ENCODE measurements around the gene ZNF605. TPM values are rescaled to one million over a fixed set of nuclear protein-coding genes. Genes with fewer than 3 reads are reported as not detected.
"Not testable (repeated sequence)": the region's sequence is repeated elsewhere in the genome, so short reads cannot be mapped to it uniquely, and the experiment has no call there.

Gene ZNF605
- total RNA-seq, 1 donor from 2014 or later = 7.3 TPM

DNA sequence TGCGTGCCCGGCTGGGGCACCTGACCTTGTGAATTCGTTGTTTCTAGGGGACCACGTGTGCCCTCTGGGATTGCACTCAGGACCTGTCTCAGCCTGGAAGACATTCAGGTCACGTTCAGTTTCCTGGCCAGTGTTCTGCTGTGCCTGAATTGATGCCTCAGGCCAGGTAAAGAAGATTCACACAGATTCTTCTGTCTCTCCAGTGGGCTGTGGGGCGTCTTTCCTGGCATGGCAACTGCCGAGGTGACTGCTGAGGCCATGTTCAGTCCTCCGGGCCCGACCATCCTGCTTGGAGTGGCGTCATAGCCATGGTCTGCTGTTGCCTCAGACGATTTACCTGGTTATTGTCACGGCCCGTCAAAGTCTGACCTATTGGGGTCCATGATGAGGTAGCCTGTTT, 13.5 kb downstream of the ZNF605 start:
- no peak overlapping the region for H3K4me3 Mint-ChIP-seq (ENCODE audit: low read depth)
- no peak overlapping the region for H3K27ac Mint-ChIP-seq
- H3K9me3 Mint-ChIP-seq = peaks cover 48% of the 10 kb centered on the region
- H3K36me3 Mint-ChIP-seq (ENCODE audit: low read depth) = peaks cover 77% of the 10 kb centered on the region
- H3K4me1 Mint-ChIP-seq (ENCODE audit: low read depth) = no peaks in the 10 kb centered on the region
- DNase-seq (ENCODE audit: low spot score) = no peak
- intact Hi-C loops (cut with micrococcal nuclease) = no loop called here
- H3K27me3 Mint-ChIP-seq (ENCODE audit: low read depth) = no peaks in the 10 kb centered on the region

DNA sequence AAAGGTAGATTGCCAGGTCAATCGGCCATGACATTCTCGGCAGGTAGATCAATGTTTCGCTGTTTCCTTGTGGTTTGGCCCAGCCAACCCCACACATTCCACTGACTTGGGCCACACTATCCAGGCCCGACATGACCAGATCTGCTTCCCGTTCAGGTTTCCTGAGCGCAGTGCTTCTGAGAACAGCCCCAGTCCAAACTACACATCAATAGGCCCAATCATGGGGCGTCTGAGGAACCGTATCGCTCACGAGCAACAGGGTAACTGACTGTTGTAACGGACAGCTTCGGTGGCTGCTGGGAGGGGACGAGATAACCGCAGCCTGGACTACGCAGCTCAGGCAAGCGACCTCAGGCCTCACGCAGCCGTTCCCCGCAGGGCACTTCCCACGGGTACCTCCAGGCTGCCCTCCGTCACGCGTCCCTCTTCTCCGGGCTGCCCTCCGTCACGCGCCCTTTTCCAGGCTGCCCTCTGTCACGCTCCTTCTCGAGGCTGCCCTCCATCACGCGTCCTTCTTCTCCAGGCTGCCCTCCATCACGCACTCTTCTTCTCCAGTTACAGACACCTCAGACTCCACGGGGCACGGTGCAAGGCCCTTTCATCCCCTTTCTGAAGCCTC, 14.7 kb downstream of the ZNF605 start:
- Mint-ChIP-seq H3K27ac (no peak overlapping the region), H3K27me3 (ENCODE audit: low read depth) (no peaks in the 10 kb centered on the region), H3K36me3 (ENCODE audit: low read depth) (peaks cover 73% of the 10 kb centered on the region), H3K9me3 (peaks cover 57% of the 10 kb centered on the region), H3K4me1 (ENCODE audit: low read depth) (no peaks in the 10 kb centered on the region), H3K4me3 (ENCODE audit: low read depth) (no peak overlapping the region)
- no peak for DNase-seq (ENCODE audit: low spot score)
- intact Hi-C loops (cut with micrococcal nuclease) = no loop called here

DNA sequence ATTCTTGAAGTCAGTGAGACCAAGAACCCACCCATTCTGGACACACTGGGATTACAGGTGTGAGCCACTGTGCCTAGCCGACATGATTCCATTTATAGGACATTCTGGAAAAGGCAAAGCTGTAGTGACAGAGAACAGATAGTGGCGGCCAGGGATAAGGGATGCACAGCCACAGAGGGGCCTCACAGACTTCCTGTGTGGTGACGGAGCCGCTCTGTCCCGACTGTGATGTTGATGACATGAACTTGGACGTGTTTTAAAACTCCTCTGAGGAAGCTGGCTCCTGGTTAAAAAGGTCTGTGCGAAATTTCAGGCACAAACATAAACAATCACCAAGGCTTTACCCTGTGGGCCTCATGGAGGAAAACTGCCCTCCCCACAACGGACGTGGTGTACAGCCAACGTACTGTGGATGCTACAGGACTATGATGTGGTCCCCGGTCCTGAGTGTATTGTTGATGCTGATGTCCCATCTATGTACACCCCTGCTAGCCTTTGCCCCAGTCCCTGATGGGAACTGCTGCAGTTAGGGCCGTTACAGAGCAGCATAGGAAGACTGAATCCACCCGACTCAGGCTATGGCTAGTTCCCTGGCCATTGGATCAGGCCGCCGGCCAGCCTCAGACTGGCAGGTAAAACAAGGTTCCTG, 15.9 kb downstream of the ZNF605 start:
- Mint-ChIP-seq H3K4me1 (ENCODE audit: low read depth) (no peaks in the 10 kb centered on the region), H3K36me3 (ENCODE audit: low read depth) (peaks cover 67% of the 10 kb centered on the region), H3K27me3 (ENCODE audit: low read depth) (no peaks in the 10 kb centered on the region), H3K27ac (no peak overlapping the region), H3K4me3 (ENCODE audit: low read depth) (no peak overlapping the region), H3K9me3 (peaks cover 55% of the 10 kb centered on the region)
- intact Hi-C loops (cut with micrococcal nuclease) = no loop called here
- no peak for DNase-seq (ENCODE audit: low spot score)

DNA sequence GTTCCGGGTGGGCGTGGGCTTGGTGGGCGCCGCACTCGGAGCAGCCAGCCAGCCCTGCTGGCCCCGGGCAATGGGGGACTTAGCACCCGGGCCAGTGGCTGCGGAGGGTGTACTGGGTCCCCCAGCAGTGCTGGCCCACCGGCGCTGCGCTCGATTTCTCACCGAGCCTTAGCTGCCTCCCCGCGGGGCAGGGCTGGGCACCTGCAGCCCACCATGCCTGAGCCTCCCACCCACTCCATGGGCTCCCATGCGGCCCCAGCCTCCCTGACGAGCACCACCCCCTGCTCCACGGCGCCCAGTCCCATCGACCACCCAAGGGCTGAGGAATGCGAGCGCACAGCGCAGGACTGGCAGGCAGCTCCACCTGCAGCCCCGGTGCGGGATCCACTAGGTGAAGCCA, 17.3 kb downstream of the ZNF605 start:
- H3K4me3 Mint-ChIP-seq (ENCODE audit: low read depth); H3K27me3 Mint-ChIP-seq (ENCODE audit: low read depth); H3K27ac Mint-ChIP-seq; DNase-seq (ENCODE audit: low spot score); H3K4me1 Mint-ChIP-seq (ENCODE audit: low read depth); intact Hi-C loops (cut with micrococcal nuclease): not testable (repeated sequence)
- H3K9me3 Mint-ChIP-seq = peaks cover 58% of the 10 kb centered on the region
- peaks cover 57% of the 10 kb centered on the region for H3K36me3 Mint-ChIP-seq (ENCODE audit: low read depth)

DNA sequence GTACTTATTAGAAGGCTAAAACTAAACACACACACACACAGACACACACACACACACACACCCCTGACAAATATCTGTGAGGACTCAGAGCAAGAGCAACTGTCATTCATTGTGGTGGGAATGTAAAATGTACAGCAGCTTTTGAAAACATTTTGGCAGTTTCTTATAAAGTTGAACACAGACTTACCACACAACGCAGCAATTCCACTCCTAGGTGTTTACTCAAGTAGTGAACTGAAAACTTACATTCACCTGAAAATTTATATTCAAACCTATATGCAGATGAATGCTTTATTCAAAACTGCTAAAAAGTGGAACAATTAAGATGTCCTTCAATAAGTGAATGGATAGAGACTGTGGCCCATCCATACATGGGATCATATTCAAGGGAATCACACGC, 18.6 kb downstream of the ZNF605 start:
- Mint-ChIP-seq H3K4me1 (ENCODE audit: low read depth) (no peaks in the 10 kb centered on the region), H3K9me3 (peaks cover 62% of the 10 kb centered on the region), H3K4me3 (ENCODE audit: low read depth) (no peak overlapping the region), H3K27me3 (ENCODE audit: low read depth) (no peaks in the 10 kb centered on the region), H3K36me3 (ENCODE audit: low read depth) (peaks cover 48% of the 10 kb centered on the region), H3K27ac (no peak overlapping the region)
- intact Hi-C loops (cut with micrococcal nuclease) = no loop called here
- no peak for DNase-seq (ENCODE audit: low spot score)

DNA sequence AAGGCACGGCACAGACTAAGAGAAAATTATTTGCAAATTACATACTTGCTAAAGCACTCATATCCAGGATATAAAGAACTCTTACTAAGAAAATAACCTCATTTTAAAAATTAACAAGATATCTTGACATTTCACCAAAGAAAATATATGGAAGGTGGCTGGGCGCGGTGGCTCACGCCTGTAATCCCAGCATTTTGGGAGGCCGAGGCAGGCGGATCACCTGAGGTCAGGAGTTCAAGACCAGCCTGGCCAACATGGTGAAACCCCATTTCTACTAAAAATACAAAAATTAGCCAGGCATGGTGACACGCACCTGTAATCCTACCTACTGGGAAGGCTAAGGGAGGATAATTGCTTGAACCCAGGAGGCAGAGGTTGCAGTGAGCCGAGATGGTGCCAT, 19.2 kb downstream of the ZNF605 start:
- H3K27me3 Mint-ChIP-seq (ENCODE audit: low read depth); H3K27ac Mint-ChIP-seq; DNase-seq (ENCODE audit: low spot score); H3K4me1 Mint-ChIP-seq (ENCODE audit: low read depth); intact Hi-C loops (cut with micrococcal nuclease); H3K4me3 Mint-ChIP-seq (ENCODE audit: low read depth): not testable (repeated sequence)
- peaks cover 45% of the 10 kb centered on the region for H3K36me3 Mint-ChIP-seq (ENCODE audit: low read depth)
- peaks cover 63% of the 10 kb centered on the region for H3K9me3 Mint-ChIP-seq

DNA sequence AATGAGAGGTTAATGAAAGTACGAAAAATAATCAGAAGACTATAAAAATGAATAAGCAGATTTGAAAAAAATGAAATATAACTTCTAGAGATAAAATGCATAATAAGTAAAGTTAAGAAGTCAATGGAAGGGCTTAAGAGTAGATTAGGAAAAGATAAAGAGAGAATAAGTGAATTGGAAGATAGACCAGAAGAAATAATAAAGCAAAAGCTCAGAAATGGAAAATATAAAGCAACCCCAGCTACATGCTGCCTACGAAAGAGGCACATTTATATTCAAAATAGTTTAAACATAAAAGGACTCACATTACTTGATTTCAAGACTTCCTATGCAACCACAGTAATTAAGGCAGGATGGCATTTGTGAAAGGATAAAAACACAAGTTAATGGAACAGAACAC, 19.9 kb downstream of the ZNF605 start:
- no peaks in the 10 kb centered on the region for H3K4me1 Mint-ChIP-seq (ENCODE audit: low read depth)
- H3K36me3 Mint-ChIP-seq (ENCODE audit: low read depth) = peaks cover 42% of the 10 kb centered on the region
- DNase-seq (ENCODE audit: low spot score) = no peak
- no peak overlapping the region for H3K27ac Mint-ChIP-seq
- peaks cover 63% of the 10 kb centered on the region for H3K9me3 Mint-ChIP-seq
- no peaks in the 10 kb centered on the region for H3K27me3 Mint-ChIP-seq (ENCODE audit: low read depth)
- H3K4me3 Mint-ChIP-seq (ENCODE audit: low read depth) = no peak overlapping the region
- intact Hi-C loops (cut with micrococcal nuclease) = no loop called here

DNA sequence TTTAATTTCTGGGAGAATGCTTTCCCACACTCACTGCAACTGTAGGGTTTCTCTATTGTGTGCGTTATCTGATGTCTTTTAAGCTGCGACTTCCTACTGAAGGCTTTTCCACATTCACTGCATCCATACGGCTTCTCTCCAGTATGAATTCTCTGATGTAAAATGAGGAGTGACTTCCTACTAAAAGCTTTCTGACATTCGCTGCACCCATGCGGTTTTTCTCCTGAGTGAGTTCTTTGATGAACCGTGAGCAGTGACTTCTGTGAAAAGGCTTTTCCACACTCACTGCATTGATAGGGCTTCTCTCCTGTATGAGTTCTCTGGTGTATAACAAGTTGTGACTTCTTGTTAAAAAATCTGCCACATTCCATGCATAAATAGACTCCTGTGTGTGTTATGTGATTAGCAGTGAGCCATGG, 29.7 kb downstream of the ZNF605 start:
- no peak overlapping the region for H3K4me3 Mint-ChIP-seq (ENCODE audit: low read depth)
- intact Hi-C loops (cut with micrococcal nuclease) = no loop called here
- H3K27ac Mint-ChIP-seq = no peak overlapping the region
- peaks cover 50% of the 10 kb centered on the region for H3K36me3 Mint-ChIP-seq (ENCODE audit: low read depth)
- H3K4me1 Mint-ChIP-seq (ENCODE audit: low read depth) = no peaks in the 10 kb centered on the region
- H3K27me3 Mint-ChIP-seq (ENCODE audit: low read depth) = no peaks in the 10 kb centered on the region
- peaks cover 88% of the 10 kb centered on the region for H3K9me3 Mint-ChIP-seq
- no peak for DNase-seq (ENCODE audit: low spot score)

DNA sequence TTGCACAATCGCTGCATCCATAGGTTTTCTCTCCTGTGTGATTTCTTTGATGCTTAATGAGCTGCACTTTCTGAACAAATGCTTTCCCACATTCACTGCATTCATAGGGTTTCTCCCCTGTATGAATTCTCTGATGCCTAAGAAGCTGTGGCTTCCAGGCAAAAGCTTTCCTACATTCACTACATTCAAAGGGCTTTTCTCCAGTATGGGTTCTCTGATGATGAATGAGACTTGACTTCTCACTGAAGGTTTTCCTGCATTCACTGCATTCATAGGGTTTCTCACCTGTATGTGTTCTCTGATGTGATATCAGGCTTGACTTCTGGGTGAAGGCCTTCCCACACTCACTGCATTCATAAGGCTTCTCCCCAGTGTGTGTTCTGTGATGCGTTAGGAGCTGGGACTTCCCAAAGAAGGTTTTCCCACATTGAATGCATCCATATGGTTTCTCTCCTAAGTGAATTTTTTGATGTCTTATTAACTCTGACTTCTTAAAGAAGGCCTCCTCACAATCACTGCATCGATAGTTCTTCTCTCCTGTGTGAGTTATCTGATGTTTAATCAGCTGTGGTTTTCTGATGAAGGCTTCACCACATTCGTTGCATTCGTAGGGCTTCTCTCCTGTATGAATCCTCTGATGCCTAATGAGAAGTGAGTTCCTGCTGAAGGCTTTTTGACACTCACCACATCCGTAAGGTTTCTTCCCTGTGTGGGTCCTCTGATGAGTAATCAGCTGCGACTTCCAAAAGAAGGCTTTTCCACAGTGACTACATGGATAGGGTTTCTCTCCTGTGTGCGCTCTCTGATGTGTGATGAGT, 30.3 kb downstream of the ZNF605 start:
- no peak overlapping the region for H3K4me3 Mint-ChIP-seq (ENCODE audit: low read depth)
- DNase-seq (ENCODE audit: low spot score) = no peak
- no peaks in the 10 kb centered on the region for H3K27me3 Mint-ChIP-seq (ENCODE audit: low read depth)
- intact Hi-C loops (cut with micrococcal nuclease) = no loop called here
- no peaks in the 10 kb centered on the region for H3K4me1 Mint-ChIP-seq (ENCODE audit: low read depth)
- H3K36me3 Mint-ChIP-seq (ENCODE audit: low read depth) = peaks cover 49% of the 10 kb centered on the region
- H3K9me3 Mint-ChIP-seq = peaks cover 87% of the 10 kb centered on the region
- H3K27ac Mint-ChIP-seq = no peak overlapping the region

DNA sequence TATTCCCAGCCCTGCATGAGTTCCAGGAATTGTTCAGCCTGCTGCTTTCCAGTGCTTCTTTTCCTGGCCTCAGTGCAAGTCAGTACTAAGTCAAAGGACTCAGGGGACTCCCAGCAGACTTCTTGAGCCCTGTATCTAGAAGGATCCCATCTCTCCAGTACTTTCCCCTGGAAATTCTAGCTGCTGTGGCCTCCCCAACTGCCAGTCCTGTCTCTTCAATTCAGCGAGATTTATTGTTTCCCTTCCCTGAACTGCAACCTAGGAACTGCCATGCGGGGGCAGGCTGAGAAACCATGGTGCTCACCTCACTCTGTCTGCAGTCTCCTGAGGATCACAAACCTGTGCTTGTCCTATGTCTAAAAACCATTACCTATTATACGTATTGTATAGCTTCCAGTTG, 31.8 kb downstream of the ZNF605 start:
- H3K27me3 Mint-ChIP-seq (ENCODE audit: low read depth) = no peaks in the 10 kb centered on the region
- intact Hi-C loops (cut with micrococcal nuclease) = no loop called here
- H3K4me3 Mint-ChIP-seq (ENCODE audit: low read depth) = no peak overlapping the region
- no peak for DNase-seq (ENCODE audit: low spot score)
- H3K9me3 Mint-ChIP-seq = peaks cover 76% of the 10 kb centered on the region
- no peak overlapping the region for H3K27ac Mint-ChIP-seq
- peaks cover 42% of the 10 kb centered on the region for H3K36me3 Mint-ChIP-seq (ENCODE audit: low read depth)
- H3K4me1 Mint-ChIP-seq (ENCODE audit: low read depth) = no peaks in the 10 kb centered on the region

DNA sequence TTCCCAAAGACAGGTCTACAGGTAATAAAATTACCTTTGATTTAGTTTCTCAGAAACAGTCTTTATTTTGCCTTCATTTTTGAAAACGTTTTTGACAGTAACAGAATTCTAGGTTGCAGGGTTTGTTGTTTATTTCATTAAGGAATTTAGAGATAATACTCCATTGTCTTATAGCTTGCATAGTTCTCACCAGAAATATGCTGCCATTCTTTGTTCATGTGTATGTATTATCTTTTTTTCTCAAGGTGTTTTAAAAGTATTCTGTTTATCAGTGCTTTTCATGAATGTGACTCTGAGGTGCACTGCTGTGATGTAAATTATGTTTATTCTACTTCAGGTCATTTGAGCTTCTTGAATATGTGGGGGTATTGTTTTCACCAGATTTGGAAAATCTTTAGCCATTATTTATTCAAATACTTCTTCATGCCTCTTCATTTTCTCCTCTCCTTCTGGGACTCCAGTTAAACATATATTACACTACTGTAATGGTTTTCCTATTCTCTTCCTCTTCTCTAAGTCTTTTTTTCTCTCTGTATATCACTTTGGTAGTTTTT, 32.7 kb downstream of the ZNF605 start:
- H3K4me3 Mint-ChIP-seq (ENCODE audit: low read depth) = no peak overlapping the region
- H3K27me3 Mint-ChIP-seq (ENCODE audit: low read depth) = no peaks in the 10 kb centered on the region
- H3K4me1 Mint-ChIP-seq (ENCODE audit: low read depth) = no peaks in the 10 kb centered on the region
- intact Hi-C loops (cut with micrococcal nuclease) = no loop called here
- no peak for DNase-seq (ENCODE audit: low spot score)
- peaks cover 34% of the 10 kb centered on the region for H3K36me3 Mint-ChIP-seq (ENCODE audit: low read depth)
- H3K27ac Mint-ChIP-seq = no peak overlapping the region
- peaks cover 75% of the 10 kb centered on the region for H3K9me3 Mint-ChIP-seq

DNA sequence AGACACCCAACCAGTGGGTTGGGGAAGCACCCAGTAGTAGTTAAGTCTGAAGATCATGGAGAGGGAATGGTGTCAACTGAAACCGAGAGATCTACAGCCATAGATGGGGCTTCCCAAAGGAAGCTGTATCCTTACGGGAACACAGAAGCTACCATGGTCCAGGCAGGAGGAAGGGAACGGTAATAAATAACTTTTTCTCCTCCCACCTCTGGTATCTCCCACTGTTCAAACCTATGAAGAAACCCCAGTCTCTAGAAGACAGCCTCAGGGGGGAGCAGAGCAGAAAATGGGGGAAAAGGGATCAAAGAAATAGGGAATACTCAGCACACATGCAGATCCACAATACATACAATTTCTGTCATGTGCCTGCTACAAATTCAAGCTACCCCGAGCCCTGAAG, 33.4 kb downstream of the ZNF605 start:
- intact Hi-C loops (cut with micrococcal nuclease) = no loop called here
- H3K9me3 Mint-ChIP-seq = peaks cover 76% of the 10 kb centered on the region
- H3K4me3 Mint-ChIP-seq (ENCODE audit: low read depth) = no peak overlapping the region
- H3K4me1 Mint-ChIP-seq (ENCODE audit: low read depth) = no peaks in the 10 kb centered on the region
- DNase-seq (ENCODE audit: low spot score) = no peak
- H3K36me3 Mint-ChIP-seq (ENCODE audit: low read depth) = peaks cover 32% of the 10 kb centered on the region
- no peaks in the 10 kb centered on the region for H3K27me3 Mint-ChIP-seq (ENCODE audit: low read depth)
- no peak overlapping the region for H3K27ac Mint-ChIP-seq

DNA sequence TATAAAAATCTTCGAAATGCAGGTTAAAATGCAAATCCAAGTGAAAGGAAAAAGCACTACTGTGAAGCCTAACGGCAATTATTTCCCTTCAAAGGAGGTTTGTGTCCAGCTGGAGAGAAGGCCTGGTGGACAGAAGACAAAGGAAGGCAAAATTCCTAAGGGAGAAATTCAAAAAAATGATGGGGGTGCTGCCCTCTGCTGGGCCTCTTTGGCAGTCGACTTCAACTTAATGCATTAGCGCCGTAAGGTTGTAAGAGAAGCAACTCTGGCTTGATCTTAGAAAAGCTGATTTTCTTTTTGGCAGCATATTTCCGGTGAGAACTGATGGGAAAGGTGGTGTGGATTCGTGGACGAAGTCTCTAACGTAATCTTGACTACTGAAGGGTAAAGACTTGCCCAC, 34.4 kb downstream of the ZNF605 start:
- no peak overlapping the region for H3K27ac Mint-ChIP-seq
- intact Hi-C loops (cut with micrococcal nuclease) = no loop called here
- no peaks in the 10 kb centered on the region for H3K27me3 Mint-ChIP-seq (ENCODE audit: low read depth)
- H3K9me3 Mint-ChIP-seq = peaks cover 72% of the 10 kb centered on the region
- no peak overlapping the region for H3K4me3 Mint-ChIP-seq (ENCODE audit: low read depth)
- no peak for DNase-seq (ENCODE audit: low spot score)
- no peaks in the 10 kb centered on the region for H3K4me1 Mint-ChIP-seq (ENCODE audit: low read depth)
- H3K36me3 Mint-ChIP-seq (ENCODE audit: low read depth) = peaks cover 28% of the 10 kb centered on the region
